NCI-H128 (cell line): ENCODE data around the gene LAPTM4A.
"Not testable (repeated sequence)": the region's sequence is repeated elsewhere in the genome, so short reads cannot be mapped to it uniquely, and the experiment has no call there.

Experiments
- DNase-seq: peaks from one replicate; lab custom pipeline; 2025; ENCODE audit not compliant: unreplicated experiment; lab: John Stamatoyannopoulos, UW

Gene LAPTM4A

GRCh38 chr2:20077411-20077940 lies 26.0 kb upstream of the LAPTM4A start:
- DNase-seq, result no peak

- no peak for DNase-seq
These were observed 25.3 kb upstream of the LAPTM4A start for GRCh38 chr2:20076757-20077156.

- no peak for DNase-seq
These were observed 23.5 kb upstream of the LAPTM4A start for GRCh38 chr2:20074901-20075300.

- DNase-seq, result not testable (repeated sequence)
These were observed 22.7 kb upstream of the LAPTM4A start for GRCh38 chr2:20074046-20074648.

GRCh38 chr2:20073460-20073859 lies 22.0 kb upstream of the LAPTM4A start:
- no peak for DNase-seq

- no peak for DNase-seq
These were observed 21.2 kb upstream of the LAPTM4A start for GRCh38 chr2:20072436-20073158.

- no peak for DNase-seq
These were observed 20.3 kb upstream of the LAPTM4A start for GRCh38 chr2:20071397-20072383.

- no peak for DNase-seq
These were observed 18.3 kb upstream of the LAPTM4A start for GRCh38 chr2:20069756-20070155.

- DNase-seq, result no peak
These were observed 16.7 kb upstream of the LAPTM4A start for GRCh38 chr2:20067992-20068584.

- DNase-seq, result peak; percentile 78
These were observed 14.6 kb upstream of the LAPTM4A start for GRCh38 chr2:20065885-20066602.

GRCh38 chr2:20064841-20065240 lies 13.4 kb upstream of the LAPTM4A start:
- no peak for DNase-seq

GRCh38 chr2:20064421-20064820 lies 13.0 kb upstream of the LAPTM4A start:
- no peak for DNase-seq

GRCh38 chr2:20062615-20063545 lies 11.5 kb upstream of the LAPTM4A start:
- DNase-seq, result no peak

GRCh38 chr2:20061940-20062339 lies 10.5 kb upstream of the LAPTM4A start:
- no peak for DNase-seq

- no peak for DNase-seq
These were observed 10.0 kb upstream of the LAPTM4A start for GRCh38 chr2:20061476-20061875.

- no peak for DNase-seq
These were observed 8.7 kb upstream of the LAPTM4A start for GRCh38 chr2:20060106-20060505.

GRCh38 chr2:20057268-20057667 lies 5.8 kb upstream of the LAPTM4A start:
- DNase-seq, result no peak

- no peak for DNase-seq
These were observed 3.5 kb upstream of the LAPTM4A start for GRCh38 chr2:20054931-20055330.

- no peak for DNase-seq
These were observed 2.7 kb upstream of the LAPTM4A start for GRCh38 chr2:20054119-20054518.
